TTC549 (cell line): ENCODE measurements around the gene CPTP.
"Not testable (repeated sequence)": the region's sequence is repeated elsewhere in the genome, so short reads cannot be mapped to it uniquely, and the experiment has no call there.

ENCODE experiments used
- FAIRE-seq: peaks from 2 replicates; lab custom pipeline; 2012; peaks lifted over from hg19 to GRCh38; lab: Jason Lieb, UNC

Gene CPTP

DNA sequence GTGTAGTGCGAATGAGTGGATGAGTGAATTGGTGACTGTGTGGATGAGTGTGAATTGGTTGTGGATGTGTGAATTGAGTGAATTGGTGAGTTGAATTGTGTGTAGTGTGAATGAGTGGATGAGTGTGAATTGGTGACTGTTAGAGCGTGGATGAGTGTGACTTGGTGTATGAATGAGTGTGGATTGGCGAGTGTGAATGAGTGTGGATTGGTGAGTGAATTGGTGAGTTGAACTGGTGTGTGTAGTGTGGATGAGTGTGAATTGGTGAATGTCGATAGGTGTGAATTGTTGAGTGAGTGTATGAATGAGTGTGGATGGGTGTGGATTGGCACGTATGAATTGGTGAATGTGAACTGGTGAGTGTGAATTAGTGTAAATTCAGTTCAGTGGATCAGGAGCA is 42.7 kb downstream of the CPTP start:
- no peak for FAIRE-seq

DNA sequence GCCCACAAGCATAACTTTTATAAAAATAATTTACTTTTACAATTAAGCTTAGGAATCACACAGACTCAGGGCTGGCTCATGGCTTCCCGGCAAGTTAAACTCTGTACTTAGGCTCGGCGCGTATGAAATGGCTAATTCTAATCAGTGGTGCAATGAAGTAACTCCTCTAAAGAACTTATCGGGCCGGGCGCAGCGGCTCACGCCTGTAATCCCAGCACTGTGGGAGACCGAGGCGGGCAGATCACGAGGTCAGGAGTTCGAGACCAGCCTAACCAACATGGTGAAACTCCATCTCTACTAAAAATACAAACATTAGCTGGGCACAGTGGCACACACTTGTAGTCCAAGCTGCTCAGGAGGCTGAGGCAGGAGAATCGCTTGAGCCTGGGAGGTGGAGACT is 45.5 kb downstream of the CPTP start:
- FAIRE-seq, result not testable (repeated sequence)

DNA sequence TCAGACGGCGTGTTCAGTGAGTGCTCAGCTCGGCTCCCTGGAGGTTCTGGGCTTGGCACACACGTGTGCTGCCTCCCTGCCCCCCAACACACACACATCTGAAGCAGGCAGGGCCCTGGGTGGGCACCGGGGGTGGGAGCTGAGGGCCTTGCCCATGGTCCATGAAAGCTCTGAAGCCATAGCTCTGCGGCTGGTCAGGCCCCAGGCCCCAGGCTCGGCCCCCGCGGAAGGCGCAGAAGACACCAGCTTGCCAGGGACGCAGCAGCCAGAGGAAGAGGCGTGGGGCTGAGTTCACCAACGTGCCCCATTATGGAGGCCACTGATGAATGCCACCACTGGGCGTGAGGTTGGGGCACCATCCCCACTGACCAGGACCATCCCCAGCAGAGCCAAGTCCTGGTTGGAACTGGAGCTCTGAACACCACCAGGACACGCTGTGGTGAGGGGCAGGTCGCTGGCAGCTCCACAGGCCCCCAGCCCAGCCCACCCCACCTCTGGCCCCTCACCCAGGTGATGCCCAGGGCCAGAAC is 46.2 kb downstream of the CPTP start:
- no peak for FAIRE-seq

DNA sequence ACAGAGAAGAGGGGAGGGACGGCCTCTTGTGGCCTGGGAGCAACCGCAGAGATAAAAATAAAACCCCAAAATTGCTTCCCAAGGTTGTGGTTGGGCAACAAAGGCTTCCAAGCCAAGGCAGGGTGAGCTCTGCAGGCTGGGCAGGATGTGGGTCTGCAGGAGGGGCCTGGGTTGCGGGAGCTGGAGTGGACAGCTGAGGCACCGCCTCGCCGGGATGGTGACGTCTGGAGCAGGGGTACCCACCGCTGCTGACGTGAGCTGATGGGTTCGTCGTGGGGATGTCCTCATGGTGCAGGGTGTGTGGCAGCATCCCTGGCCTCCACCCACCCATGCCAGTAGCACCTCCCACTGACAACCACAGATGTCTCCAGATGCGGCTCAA is 46.8 kb downstream of the CPTP start:
- FAIRE-seq, result no peak

DNA sequence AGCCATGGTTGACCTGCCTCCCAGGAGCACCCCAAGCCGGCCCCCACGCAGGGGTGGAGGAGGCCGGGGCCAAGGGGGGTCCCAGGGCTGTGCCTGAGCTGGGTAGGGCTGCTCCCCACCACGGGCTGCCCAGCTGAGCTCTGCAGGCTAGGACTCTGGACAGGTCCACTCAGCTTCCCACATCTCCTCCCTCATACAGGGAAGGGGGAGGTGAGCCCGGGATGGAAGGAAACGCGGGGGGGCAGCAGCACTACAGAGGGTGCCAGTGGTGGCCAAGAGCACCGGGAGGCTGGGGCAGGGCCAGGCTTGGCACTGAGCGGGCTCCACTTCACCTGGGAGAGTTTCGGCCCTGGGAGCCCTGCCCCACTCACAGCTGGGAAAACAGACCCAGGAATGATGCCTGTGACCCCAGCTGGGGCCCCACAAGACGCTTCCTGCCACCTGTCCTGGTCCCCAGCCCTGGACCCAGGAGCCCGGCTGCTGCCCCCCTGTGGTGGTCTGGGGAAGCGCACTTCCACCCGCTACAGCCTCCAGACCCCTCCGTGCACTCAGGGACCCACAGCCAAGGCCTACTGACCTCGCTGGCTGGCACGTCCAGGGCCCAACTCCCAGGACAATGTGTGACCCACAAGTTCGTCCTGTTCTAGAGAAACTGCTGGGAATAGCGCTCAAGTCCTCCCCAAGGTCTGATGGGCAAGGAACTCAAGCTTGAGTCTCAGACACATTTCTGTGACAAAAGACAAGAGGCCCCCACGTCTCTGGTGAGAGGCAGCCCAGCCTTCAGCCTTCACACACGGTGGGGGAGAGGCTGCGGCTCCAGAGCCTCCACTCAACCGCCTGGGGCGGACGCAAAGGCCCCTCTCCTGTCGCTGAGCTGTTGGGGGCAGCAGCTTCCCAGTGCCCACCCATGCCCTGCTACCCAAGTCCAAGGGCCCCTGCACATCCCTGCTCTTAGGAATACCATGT is 47.4 kb downstream of the CPTP start:
- no peak for FAIRE-seq

DNA sequence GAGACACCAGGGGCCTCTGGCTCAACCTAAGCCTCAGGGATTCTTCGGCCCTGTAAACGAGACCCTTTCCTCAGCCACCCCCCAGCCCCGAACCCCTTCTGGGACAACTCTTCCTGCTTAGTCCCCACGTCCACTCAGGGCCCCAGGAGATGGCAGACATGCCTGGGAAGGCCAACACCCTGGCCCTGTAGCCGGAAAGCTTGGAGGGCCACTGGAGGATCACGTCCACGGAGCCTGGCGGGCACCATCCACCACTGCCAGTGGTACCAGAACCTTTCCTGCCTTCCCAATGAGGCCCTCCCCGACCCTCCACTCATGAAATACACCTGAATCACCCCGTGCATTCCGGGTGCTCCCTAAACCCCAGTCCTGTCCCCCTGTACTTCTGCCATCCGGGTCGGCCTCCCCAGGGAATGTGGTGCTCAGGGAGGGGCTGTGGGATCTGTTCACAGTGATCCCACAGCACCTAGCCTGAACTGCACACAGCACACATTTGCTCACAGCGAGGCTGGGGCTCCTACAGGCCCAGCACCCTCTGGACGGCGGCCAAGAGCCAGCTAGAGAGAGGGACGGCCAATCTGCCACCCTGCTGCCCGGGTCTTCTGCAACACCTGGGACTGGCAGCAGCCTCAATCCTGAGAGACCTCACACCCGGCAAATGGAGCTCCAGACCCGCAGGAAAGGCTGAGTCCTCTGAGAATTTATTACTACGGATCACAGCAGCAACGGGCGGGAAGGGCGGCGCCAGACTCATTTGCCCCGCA is 48.6 kb downstream of the CPTP start:
- no peak for FAIRE-seq

DNA sequence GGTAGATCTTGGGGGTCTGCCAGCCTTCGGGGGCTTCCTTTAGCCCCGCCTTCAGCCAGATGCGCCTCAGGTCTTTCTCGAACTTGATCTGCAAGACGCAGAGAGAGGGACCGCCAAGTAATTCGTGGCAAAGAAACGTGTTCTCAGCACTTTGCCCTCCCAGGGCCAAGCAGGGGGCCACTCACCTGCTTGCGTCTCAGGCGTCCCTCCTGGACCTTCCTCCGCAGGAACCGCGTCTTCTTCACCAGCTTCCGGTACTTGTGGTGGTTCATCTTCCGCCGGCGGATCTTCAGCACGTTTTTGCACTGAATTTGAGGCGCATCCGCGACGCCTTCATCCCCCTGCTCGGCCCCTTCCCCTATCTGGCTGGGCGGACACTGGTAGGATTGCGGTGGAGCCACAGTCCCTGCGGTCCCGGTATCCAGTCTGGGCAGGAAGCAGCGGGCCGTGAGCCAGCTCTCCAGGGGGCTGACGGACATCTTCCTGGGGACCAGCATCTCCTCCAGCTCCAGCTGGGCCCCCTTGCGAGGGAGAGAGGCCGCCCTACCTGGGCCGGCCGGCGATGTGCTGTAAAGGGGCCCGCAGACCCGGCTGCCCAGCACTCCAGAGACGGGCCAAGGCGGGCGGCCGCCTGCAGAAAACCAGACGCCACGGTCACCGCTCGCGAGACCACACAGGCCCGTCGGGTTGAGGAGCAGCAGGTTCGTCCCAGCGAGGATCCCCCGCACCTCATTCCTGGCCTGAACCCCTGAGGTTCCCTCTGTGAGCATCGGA is 49.4 kb downstream of the CPTP start:
- FAIRE-seq, result no peak

DNA sequence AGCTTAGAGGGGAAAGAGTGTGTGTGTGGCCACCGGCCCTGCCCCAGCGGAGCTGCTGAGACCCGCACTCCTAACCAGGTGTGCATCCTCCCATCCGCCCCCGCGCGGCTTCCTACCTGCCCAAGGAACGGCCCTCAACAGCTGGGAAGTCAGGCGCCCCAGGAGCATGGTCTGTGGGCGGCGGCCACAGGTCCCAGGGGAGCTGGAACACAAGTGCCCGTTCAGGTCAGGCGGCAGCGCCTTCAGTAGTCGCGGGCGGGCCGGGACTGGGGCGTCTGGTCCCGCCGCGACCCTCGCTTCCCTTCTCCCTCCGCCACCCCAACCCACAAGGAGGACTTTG is 50.0 kb downstream of the CPTP start:
- no peak for FAIRE-seq

DNA sequence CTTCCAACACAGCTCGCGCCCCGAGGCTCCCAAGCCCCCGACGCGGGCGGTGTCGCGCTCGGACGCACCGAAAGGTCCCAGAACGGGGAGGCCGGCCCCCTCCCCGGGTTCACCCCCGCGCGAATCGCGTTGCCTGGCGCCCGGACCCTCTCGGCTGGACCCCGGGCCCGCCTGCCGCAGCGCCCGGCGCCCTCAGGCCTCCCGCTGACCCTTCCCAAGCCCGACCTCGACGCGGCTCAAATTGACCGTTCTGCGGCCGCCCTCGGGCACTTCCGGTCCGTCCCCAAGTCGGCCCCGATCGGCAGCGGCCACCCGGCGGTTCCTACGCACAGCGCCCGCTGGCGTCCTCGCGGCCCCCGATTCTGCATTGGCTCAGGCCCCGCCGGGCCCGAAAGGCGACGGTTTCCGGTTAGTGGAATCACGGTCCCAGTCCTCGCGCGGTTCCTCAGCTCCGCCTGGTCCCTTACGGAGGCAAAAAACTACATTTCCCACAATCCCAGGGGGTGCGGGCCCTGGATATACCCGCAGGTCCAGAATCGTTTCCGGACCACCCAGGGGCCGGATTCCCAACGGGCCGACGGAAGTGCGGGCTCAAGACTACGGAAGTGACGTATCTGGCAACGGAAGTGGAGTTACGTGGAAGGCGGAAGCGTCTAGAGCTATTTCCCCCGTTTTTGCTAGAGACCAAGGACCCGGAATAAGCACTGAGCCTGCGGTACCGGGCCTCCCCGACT is 50.5 kb downstream of the CPTP start, which contains the start of gene AURKAIP1:
Gene AURKAIP1 (minus strand): TSS at position 279 of the 734 bp plus-strand sequence. CDS start 451 bp downstream, outside the sequence.
- peak; percentile 98 for FAIRE-seq

DNA sequence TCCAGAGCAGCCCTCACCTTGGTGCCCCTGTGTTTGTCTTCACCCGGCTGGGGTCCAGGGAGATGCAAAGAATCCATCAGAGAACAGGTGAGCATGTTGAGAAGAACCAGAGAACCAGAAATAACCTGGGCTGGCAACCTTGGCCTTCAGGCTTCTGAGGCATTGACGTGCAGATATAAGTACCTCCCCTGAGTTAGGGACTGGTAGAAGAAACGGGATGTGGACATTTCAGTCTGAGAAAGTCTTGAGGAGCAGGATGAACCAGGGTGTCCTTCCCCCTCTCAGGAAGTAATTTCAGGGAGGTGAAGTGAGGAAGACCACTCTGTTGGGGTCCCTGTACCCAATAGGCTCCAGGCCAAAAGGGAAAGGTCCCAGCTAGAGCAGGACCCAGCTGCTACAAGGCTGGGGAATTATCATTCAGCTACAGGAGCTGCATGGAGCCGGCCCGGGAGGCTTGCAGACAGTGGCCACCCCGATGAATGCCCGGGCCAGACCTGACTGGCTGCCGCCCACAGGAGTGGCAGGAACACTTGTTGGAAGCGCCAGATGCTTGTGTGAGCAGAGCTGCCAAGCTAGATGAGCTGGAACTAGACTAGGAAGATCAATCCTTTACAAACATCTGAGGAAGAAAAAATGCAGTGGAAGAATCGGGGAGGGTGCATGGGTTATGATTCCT is 52.1 kb downstream of the CPTP start:
- no peak for FAIRE-seq

DNA sequence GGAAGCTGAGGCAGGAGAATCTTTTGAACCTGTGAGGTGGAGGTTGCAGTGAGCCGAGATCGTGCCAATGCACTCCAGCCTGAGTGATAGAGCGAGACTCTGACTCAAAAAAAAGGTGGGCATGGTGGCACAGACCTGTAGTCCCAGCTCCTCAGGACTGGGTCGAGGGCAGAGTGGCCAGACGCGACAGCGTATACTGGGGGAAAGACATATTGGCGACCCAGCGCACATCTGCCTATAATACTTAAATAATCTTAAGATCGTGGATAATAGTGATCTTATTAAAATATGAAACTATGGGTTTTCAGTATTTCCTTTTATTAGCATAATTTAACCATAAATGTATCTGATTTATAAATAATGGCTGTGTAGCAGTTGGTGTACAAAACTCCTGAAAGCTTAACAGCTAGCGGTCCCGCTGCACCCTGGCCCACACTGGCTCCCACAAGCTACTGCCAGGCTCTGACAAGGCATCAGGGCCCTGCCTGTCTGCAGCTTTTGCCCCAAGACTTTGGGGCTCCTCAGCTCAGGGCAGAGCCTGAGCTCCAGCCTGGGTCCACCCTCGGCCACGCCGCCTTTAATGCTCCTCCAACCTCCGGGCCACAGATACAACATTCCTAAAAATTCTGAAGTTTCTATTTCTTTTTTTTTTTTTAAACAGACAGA is 53.1 kb downstream of the CPTP start:
- FAIRE-seq, result no peak
